CD4-positive, alpha-beta T cell (primary cell): ENCODE measurements around the gene NARS2. TPM values are rescaled to one million over a fixed set of nuclear protein-coding genes. Genes with fewer than 3 reads are reported as not detected.

Source experiments
- ATAC-seq: fragments of 200-7000 bp; cut with Tn5 transposase; one replicate; pipeline ENCODE4 v1.10.0; 2022; ENCODE audit warnings: mild to moderate bottlenecking; ENCODE audit not compliant: poor library complexity
- CTCF ChIA-PET: fragments of 350-600 bp; sonication (Branson Sonifier 250); formaldehyde crosslinking; loops from one replicate; lab custom pipeline; 2021; ENCODE audit warnings: antibody characterized with exemption, inconsistent platforms; lab: Charles Lee
- POLR2A ChIA-PET: fragments of 350-600 bp; sonication (Branson Sonifier 250); formaldehyde crosslinking; loops from one replicate; lab custom pipeline; 2021; ENCODE audit warnings: antibody characterized with exemption, inconsistent platforms; lab: Charles Lee
- DNase-seq, 14 experiments: peaks; one replicate each; pipeline ENCODE4 v3.0.0-alpha.2; 2013 to 2020; ENCODE audit warnings: mixed read lengths in 2 of 14
- H3K27ac ChIP-seq, 2 donors: one replicate each; pipeline versions ENCODE4 v1.5.1 to v1.7.0; 2013; ENCODE audit warnings: low read length in 2 of 2, low read depth in 1 of 2, mild to moderate bottlenecking in 1 of 2
- H3K27me3 ChIP-seq, 2 experiments: 1 replicate in 1 of 2; 2 replicates in 1 of 2; pipeline versions ENCODE4 v1.6.1 to v1.7.0; 2013; ENCODE audit warnings: low read length in 2 of 2, control low read depth in 1 of 2, mild to moderate bottlenecking in 1 of 2, moderate library complexity in 1 of 2; ENCODE audit not compliant: insufficient read depth in 2 of 2, control insufficient read depth in 1 of 2
- H3K36me3 ChIP-seq: one replicate; pipeline ENCODE4 v1.6.1; 2013; ENCODE audit warnings: low read length, control low read depth; ENCODE audit not compliant: insufficient read depth
- H3K4me1 ChIP-seq: one replicate; pipeline ENCODE4 v1.6.1; 2013; ENCODE audit warnings: low read length, control low read depth; ENCODE audit not compliant: insufficient read depth
- H3K4me3 ChIP-seq: one replicate; pipeline ENCODE4 v1.5.1; 2013; ENCODE audit warnings: mild to moderate bottlenecking, low read length, moderate library complexity
- H3K9me3 ChIP-seq, 2 experiments: 1 replicate in 1 of 2; 2 replicates in 1 of 2; pipeline versions ENCODE4 v1.6.1 to v1.7.0; 2013; ENCODE audit warnings: low read length in 2 of 2, mild to moderate bottlenecking in 2 of 2, control low read depth in 1 of 2, moderate library complexity in 1 of 2; ENCODE audit not compliant: control insufficient read depth in 1 of 2, insufficient read depth in 1 of 2
- H3K27ac Mint-ChIP-seq: one replicate; pipeline ENCODE4 v1.8.0; 2020; ENCODE audit warnings: mixed read lengths
- H3K27me3 Mint-ChIP-seq: one replicate; pipeline ENCODE4 v1.8.0; 2021; ENCODE audit warnings: mixed read lengths
- H3K36me3 Mint-ChIP-seq: one replicate; pipeline ENCODE4 v1.8.0; 2021; ENCODE audit warnings: low read depth, mixed read lengths
- H3K4me1 Mint-ChIP-seq: one replicate; pipeline ENCODE4 v1.8.0; 2021; ENCODE audit warnings: low read depth, mixed read lengths
- H3K4me3 Mint-ChIP-seq: one replicate; pipeline ENCODE4 v1.8.0; 2020; ENCODE audit warnings: mild to moderate bottlenecking, mixed read lengths
- H3K9me3 Mint-ChIP-seq: one replicate; pipeline ENCODE4 v1.8.0; 2020; ENCODE audit warnings: mixed read lengths
- intact Hi-C, 2 experiments: fragments of 100-400 bp; cut with DNase I in 1 of 2; cut with micrococcal nuclease in 1 of 2; formaldehyde crosslinking; loops; one replicate each; pipeline versions ENCODE4 v1.15.1 to v1.9.0; 2023 to 2025; cut with DNase I, micrococcal nuclease
- total RNA-seq, 174 experiments: library from RNA in 2 of 174; stranded (reverse) in 2 of 174; gene quantifications; one replicate each; pipeline ENCODE4 v1.2.3 and lab custom pipeline; 2021 to 2026
- TF ChIP-seq, protein P1 (sequence below): fragments of 200-600 bp; IDR thresholded peaks from one replicate; pipeline ENCODE4 v1.8.0; 2022; ENCODE audit warnings: antibody characterized with exemption, mild to moderate bottlenecking

Gene NARS2
- total RNA-seq, 2 experiments from 2014 or later = 8.7 to 9.3 TPM

DNA sequence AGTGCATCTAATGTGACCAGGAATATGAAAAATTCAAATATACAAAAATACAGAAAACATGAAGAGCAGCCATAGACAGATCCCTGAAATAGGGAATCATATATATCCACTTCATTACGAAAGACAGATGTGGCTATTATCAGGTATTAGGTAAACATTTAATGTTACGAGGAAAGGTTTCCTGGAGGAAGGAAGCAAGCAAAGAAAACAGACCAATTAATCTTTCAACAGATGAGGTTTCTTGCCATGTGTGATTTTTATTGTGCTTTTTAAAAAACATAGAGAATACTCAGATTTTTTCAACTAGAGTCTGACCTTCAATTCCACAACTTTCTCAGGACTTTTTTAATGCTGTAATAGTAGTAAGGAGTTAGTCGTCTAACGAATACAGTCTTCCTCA lies 132.7 kb downstream of the NARS2 start:
- no peaks in the 10 kb centered on the region for H3K9me3 ChIP-seq
- no peak overlapping the region for H3K27ac ChIP-seq
- Mint-ChIP-seq H3K27ac (no peak overlapping the region), H3K4me3 (no peak overlapping the region), H3K36me3 (peaks cover 48% of the 10 kb centered on the region), H3K4me1 (no peaks in the 10 kb centered on the region), H3K27me3 (no peaks in the 10 kb centered on the region), H3K9me3 (no peaks in the 10 kb centered on the region)
- no peaks in the 10 kb centered on the region for H3K27me3 ChIP-seq
- POLR2A ChIA-PET = no interaction called here
- intact Hi-C loops = no loop called here
- TF ChIP-seq, protein P1, sequence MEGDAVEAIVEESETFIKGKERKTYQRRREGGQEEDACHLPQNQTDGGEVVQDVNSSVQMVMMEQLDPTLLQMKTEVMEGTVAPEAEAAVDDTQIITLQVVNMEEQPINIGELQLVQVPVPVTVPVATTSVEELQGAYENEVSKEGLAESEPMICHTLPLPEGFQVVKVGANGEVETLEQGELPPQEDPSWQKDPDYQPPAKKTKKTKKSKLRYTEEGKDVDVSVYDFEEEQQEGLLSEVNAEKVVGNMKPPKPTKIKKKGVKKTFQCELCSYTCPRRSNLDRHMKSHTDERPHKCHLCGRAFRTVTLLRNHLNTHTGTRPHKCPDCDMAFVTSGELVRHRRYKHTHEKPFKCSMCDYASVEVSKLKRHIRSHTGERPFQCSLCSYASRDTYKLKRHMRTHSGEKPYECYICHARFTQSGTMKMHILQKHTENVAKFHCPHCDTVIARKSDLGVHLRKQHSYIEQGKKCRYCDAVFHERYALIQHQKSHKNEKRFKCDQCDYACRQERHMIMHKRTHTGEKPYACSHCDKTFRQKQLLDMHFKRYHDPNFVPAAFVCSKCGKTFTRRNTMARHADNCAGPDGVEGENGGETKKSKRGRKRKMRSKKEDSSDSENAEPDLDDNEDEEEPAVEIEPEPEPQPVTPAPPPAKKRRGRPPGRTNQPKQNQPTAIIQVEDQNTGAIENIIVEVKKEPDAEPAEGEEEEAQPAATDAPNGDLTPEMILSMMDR = no peak
- no peak for ATAC-seq
- H3K4me3 ChIP-seq = no peak overlapping the region
- H3K36me3 ChIP-seq = peaks cover 17% of the 10 kb centered on the region
- H3K4me1 ChIP-seq = no peaks in the 10 kb centered on the region
- CTCF ChIA-PET = no interaction called here
- no peak for DNase-seq

DNA sequence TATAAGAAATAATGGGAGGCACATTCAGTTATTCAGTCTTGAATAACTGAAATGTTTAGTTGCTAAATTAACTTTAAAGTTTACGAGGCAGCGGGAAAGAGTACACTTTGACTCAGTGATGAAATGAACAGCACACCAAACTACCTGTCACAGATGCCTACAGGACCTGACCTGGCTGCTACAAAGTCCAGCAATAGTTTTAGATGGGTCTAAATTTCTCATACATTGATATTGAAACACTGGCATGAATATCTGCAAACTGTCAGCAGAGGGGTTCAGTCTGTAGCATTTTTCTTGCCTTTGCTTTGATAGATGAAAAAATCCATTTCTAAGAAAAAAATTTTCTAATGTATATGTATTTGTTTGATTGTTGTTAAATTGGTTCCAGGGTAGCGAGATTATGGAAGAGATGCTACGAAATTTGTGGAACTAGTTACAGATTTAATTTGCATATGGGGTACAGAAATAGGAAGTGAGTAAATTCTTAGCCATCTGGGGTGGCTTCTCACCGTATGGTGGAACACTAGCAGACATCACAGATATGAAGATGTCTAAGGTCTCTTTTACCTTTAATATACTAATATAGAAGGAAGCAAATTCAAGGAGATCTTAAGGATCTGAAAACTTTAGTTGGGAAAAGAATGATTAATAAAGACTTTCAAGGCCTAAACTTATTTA lies 136.2 kb downstream of the NARS2 start:
- H3K27me3 ChIP-seq = no peaks in the 10 kb centered on the region
- no peak overlapping the region for H3K4me3 ChIP-seq
- no peaks in the 10 kb centered on the region for H3K9me3 ChIP-seq
- ChIA-PET CTCF (no interaction called here), POLR2A (no interaction called here)
- no peak overlapping the region for H3K27ac Mint-ChIP-seq
- no peaks in the 10 kb centered on the region for H3K4me1 ChIP-seq
- intact Hi-C loops = no loop called here
- H3K36me3 ChIP-seq = peaks cover 13% of the 10 kb centered on the region
- DNase-seq = peak in 1 of 14 experiments; percentile 16
- H3K4me3 Mint-ChIP-seq = no peak overlapping the region
- no peaks in the 10 kb centered on the region for H3K27me3 Mint-ChIP-seq
- no peak overlapping the region for H3K27ac ChIP-seq
- H3K36me3 Mint-ChIP-seq = peaks cover 55% of the 10 kb centered on the region
- TF ChIP-seq, protein P1 = no peak
- no peak for ATAC-seq
- H3K9me3 Mint-ChIP-seq = no peaks in the 10 kb centered on the region
- H3K4me1 Mint-ChIP-seq = no peaks in the 10 kb centered on the region

DNA sequence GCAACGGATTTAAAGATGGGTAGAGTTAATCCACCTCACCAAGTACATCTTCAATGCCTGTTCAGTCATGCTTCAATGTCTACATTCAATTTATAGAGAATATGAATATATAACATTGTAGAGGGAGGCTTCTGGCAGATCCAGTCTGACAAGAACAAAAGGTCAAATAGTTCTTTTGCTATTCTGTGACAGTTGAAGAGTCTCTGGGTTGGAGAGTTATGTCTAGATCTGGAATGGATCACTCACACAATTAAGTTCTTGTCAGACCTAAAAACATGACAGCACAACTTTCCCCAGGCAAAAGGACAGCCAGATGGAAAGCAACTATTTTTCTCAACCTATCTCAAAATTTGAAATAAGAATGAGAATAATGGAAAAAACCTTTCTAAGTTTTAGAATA lies 141.7 kb downstream of the NARS2 start:
- ChIA-PET CTCF (interaction anchor here (1.3 to 1.5 kb wide), 2 partner anchors 8 to 15 kb away, joined by 3 read pairs; partner anchors contain the start of gene GAB2), POLR2A (no interaction called here)
- ATAC-seq (no peak), DNase-seq (no peak)
- no peaks in the 10 kb centered on the region for H3K4me1 Mint-ChIP-seq
- Histone ChIP-seq H3K9me3 (no peaks in the 10 kb centered on the region), H3K36me3 (no peaks in the 10 kb centered on the region), H3K27me3 (no peaks in the 10 kb centered on the region), H3K4me1 (no peaks in the 10 kb centered on the region), H3K27ac (no peak overlapping the region), H3K4me3 (no peak overlapping the region)
- peaks cover 25% of the 10 kb centered on the region for H3K36me3 Mint-ChIP-seq
- TF ChIP-seq, protein P1 = no peak
- no peaks in the 10 kb centered on the region for H3K9me3 Mint-ChIP-seq
- H3K4me3 Mint-ChIP-seq = no peak overlapping the region
- intact Hi-C loops = no loop called here
- no peak overlapping the region for H3K27ac Mint-ChIP-seq
- no peaks in the 10 kb centered on the region for H3K27me3 Mint-ChIP-seq
